H1 (cell line): ENCODE data around the gene TSPEAR.
"Not testable (repeated sequence)": the region's sequence is repeated elsewhere in the genome, so short reads cannot be mapped to it uniquely, and the experiment has no call there.

Experiments used
- BRCA1 ChIP-seq: IDR thresholded peaks from 2 replicates; pipeline ENCODE4 v1.6.1; 2012; ENCODE audit warnings: low read depth, low read length, improper control_type of control experiment
- POU5F1 ChIP-seq: IDR thresholded peaks from 2 replicates; pipeline ENCODE4 v1.6.1; 2011; ENCODE audit warnings: low read depth, mild to moderate bottlenecking, low read length, moderate library complexity
- SIN3A ChIP-seq, 2 experiments: IDR thresholded peaks in 1 of 2; conservative IDR thresholded peaks in 1 of 2; 2 replicates each; pipeline ENCODE4 v1.6.1; 2011 to 2012; ENCODE audit warnings: low read length in 2 of 2, improper control_type of control experiment in 1 of 2, low read depth in 1 of 2, mild to moderate bottlenecking in 1 of 2
- SRF ChIP-seq: IDR thresholded peaks from 2 replicates; pipeline ENCODE4 v1.6.1; 2011; ENCODE audit warnings: mild to moderate bottlenecking, low read depth, low read length, moderate library complexity
- TF ChIP-seq, protein P1 (sequence below), 3 experiments: IDR thresholded peaks; 1 replicate in 2 of 3; 2 replicates in 1 of 3; pipeline versions ENCODE4 v1.5.1 to v1.6.1; 2011; ENCODE audit warnings: low read length in 3 of 3, mild to moderate bottlenecking in 3 of 3, inconsistent platforms in 2 of 3, low read depth in 1 of 3, moderate library complexity in 1 of 3; ENCODE audit not compliant: insufficient read depth in 1 of 3; ENCODE audit errors: control extremely low read depth in 1 of 3

DNA sequence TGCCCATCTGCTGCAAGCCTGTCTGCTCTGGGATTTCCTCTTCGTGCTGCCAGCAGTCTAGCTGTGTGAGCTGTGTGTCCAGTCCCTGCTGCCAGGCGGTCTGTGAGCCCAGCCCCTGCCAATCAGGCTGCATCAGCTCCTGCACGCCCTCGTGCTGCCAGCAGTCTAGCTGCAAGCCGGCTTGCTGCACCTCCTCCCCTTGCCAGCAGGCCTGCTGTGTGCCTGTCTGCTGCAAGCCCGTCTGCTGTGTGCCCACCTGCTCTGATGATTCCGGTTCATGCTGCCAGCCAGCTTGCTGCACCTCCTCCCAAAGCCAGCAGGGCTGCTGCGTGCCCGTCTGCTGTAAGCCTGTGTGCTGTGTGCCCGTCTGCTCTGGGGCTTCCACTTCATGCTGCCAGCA lies 110.3 kb downstream of the TSPEAR start:
- TF ChIP-seq, protein P1, sequence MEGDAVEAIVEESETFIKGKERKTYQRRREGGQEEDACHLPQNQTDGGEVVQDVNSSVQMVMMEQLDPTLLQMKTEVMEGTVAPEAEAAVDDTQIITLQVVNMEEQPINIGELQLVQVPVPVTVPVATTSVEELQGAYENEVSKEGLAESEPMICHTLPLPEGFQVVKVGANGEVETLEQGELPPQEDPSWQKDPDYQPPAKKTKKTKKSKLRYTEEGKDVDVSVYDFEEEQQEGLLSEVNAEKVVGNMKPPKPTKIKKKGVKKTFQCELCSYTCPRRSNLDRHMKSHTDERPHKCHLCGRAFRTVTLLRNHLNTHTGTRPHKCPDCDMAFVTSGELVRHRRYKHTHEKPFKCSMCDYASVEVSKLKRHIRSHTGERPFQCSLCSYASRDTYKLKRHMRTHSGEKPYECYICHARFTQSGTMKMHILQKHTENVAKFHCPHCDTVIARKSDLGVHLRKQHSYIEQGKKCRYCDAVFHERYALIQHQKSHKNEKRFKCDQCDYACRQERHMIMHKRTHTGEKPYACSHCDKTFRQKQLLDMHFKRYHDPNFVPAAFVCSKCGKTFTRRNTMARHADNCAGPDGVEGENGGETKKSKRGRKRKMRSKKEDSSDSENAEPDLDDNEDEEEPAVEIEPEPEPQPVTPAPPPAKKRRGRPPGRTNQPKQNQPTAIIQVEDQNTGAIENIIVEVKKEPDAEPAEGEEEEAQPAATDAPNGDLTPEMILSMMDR (IDR thresholded peaks at IDR 0.05; ENCODE audit: control extremely low read depth in 1 of 3, insufficient read depth in 1 of 3, low read depth in 1 of 3, low read length in 3 of 3): peak in 1 of 3 experiments; percentile 0; a peak in 2 of 4 replicates
- TF ChIP-seq SIN3A (conservative IDR thresholded peaks at IDR 0.05 in 1 of 2, IDR thresholded peaks at IDR 0.05 in 1 of 2; ENCODE audit: low read depth in 1 of 2, low read length in 2 of 2); BRCA1; SRF; POU5F1: not testable (repeated sequence)
